Limb (tissue), 2 donors: ENCODE data around the gene MYO10.

Experiments used
- DNase-seq, 2 donors: peaks; one replicate each; pipeline ENCODE4 v3.0.0-alpha.2; 2016; ENCODE audit errors: extremely low spot score in 2 of 2

The MYO10 gene

DNA sequence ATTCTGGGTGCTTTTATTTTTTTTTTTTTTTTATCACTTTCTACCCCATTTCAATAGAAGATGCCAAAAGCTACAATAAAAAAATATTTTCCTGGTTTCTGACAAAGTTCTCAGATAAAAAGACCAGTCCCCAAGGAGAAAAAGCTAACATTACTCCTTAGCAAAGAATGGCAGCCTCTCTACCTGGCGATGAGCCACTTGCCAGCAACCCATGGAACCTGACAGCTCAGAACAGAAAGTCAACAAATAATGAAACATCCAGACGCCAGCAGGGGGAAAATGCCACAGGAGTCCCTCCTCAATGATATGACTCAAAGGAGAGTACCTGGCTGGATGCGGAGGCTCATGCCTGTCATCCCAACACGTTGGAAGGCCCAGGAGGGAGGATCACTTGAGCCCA is 123.2 kb downstream of the MYO10 start:
- no peak for DNase-seq

DNA sequence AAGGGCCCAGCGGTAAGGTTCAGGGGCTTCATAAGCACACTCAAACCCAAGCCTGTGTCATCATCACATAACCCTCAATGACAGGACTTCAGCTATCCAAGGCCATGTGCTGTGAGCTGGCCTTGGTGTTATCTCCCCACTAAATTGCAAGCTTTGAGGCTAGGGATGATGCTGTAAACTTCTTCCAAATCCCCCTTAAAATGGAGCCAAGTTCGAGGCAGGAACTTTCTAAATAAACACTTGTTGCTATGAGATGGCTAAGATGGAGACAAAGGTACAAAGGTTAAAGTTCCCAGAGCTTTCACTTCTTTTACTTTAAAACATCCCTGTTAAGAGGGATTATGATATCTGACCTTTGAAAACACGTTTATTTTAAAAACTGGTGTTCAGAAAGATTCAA is 123.6 kb downstream of the MYO10 start:
- DNase-seq = no peak

DNA sequence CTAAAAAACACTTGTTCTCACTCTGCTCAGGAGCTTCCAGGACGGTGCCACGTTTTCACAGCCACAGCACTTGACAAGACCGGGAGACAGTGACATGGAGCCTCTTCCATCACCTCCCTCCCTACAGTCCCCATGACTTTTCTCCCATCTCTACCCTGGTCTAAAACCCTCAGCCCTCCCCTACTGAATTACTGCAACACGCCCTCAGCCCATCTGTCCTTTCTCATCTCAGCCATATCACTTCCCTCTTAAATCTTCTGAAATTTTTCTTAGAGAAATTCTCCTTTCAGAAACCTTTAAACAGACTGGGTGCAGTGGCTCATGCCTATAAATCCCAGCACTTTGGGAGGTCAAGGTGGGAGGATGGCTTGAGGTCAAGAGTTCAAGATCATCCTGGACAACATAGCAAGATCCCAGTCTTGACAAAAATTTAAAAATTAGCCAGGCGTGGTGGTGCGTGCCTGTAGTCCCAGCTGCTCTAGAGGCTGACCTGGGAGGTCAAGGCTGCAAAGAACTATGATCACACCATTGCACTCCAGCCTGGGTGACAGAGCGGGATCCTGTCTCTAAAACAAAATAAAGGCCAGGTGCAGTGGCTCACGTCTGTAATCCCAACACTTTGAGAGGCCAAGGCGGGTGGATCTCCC is 125.8 kb downstream of the MYO10 start:
- no peak for DNase-seq

DNA sequence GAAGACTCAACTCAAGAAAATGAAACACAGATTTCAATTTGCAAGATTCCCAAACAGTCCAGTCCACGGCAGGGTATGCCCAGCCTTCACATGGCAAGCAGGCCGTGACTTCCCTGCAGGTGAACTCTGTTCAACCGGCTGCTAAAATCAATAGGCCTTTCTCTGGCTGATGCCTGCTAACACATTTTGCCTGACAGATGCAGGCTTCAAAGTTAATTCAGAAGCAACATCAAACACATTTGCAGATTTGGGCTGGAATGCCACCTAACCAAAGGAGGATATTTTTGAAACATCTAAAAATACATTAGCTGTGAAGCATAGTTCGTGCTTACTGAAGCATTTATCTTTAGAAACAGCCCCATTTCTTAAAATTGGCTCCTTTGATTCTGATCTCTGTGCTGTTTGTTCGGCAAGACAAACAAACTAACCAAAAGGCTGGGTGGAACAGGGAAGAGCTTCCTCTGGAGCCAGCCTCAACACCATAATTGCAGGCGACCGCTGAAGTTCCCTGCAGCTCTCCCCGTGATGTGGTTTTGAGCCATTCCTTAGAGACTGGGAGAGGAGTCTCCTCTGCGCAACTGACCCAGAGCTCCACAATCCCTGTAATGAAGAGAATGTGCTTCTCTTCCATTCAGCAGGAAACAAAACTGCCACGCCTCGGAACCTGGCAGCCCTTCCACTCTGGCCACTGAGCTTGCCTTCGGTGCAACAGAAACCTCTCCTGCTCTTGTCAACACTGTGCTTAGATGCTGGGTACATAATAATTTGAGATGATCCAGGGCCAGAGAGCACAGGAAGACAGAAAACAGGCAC is 126.5 kb downstream of the MYO10 start:
- DNase-seq = no peak

DNA sequence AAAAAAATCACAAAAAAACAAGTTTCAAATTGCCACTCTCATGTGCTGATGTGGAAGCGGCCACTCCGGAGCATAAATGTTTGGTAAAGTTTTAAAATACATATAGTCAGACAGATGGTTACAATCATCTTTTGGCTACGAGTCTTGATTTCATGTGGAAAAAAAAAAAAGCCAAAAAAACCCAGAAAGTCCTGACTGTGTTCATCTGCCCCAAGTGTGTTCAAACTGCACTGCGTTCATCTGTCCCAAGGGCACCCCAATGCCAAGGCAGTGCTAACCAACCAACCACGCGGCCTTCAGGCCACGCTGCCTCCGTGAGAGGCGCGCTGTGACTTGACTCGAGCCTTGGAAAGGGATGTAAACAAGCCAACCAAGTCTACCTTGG is 127.1 kb downstream of the MYO10 start:
- DNase-seq = no peak

DNA sequence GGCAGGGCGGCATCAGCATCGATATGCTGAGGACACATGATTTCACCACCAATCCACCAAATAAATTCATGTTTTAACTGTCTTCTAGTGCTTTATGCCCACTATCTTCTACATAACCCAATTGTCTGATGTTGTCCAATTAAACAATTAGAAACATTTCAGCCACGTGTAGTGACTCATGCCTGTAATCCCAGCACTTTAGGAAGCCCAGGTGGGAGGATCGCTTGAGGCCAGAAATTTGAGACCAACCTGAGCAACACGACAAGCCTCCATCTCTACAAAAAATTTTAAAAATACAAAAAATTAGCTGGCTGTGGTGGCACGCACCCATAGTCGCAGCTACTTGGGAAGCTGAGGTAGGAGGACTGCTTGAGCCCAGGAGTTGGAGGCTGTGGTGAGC is 128.1 kb downstream of the MYO10 start:
- DNase-seq = no peak

DNA sequence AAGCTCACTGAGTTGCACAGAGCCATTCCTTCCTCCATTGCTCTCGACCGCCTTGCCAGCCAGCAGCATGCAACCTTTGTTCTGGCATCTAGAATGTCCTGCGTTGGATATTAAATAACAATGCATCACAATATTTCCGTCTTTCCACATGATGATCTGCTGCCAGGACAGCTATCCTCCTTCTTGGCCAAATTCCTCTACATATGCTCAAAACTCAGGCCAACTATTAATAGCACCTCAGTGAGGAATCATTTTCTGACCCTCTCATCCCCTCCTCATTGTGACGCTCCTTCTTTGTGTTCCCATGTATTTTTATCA is 128.6 kb downstream of the MYO10 start:
- DNase-seq = peak in 1 of 2 donors; percentile 42

DNA sequence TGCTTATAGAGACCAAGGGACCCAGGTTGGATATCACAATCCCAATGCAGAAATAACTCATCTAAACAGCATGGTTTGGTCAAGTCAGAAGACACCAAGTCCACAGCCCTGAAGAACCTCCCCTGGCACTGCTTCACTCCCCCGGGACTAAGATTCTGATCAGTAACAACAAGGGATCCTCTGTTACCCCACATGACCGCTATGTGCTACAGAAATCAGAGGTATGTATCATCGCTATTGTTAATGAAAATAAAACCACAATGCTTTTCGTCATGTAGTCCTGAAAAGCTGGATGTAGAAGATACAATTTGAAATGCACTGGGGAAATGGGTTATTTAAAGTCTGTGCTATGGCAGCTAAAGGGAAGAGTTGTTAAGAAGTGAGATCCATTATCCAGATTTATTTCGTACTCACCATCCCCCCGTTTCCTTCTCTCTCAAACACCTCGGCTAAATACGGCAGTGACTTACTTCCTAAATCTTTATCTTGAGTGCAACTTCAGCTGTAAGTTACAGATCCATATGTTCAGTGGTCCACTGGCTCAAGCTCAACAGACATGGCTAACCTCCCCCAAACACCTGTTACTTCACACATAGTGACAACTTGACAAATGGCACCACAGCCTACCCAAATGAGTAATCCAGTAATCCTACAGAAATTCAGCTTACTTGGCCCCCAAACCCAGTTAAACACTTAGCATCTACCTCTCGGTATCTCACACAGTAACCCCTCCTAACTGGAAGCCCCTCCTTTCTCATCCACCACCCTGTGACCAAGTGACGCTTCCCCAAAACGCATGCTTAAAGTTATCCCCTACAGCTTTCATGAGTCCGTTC is 129.2 kb downstream of the MYO10 start:
- DNase-seq = peak in 1 of 2 donors; percentile 45

DNA sequence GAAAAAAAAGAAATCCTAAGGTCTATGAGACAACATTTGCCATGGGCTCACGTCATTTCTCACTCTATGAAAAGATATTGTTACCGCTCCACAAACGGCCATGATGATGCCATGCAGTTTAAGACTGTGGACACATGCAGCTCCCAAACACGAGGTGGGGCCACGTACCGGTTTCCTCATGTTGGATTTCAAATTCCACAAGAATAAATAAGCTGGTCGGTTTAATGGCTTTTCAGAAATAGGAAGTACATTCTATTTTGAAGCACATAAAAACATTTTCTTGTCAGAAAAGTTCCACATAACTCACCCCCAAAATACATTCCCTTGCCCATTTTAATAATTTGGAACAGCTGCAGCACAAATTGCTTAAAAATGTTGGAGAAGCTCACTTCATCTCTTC is 130.6 kb downstream of the MYO10 start:
- peak in 1 of 2 donors; percentile 47 for DNase-seq

DNA sequence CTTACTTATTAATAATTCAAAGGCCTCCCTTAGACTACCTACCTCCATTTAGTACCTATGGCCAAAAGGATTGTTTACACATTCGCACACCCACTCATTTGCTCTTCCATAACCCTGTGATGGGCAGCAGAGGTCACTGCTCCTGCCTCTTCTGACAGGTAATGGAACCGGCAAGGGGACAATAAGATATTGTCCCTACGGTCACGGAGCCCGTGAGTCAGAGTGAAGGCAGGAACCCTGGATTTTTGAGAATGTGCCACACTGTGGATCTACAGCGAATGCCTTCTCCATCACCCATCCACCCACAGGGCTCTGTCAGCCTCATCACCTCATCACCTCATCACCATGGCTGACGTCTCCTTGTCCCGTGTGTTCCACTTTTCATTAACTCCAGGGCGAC is 132.3 kb downstream of the MYO10 start:
- no peak for DNase-seq

DNA sequence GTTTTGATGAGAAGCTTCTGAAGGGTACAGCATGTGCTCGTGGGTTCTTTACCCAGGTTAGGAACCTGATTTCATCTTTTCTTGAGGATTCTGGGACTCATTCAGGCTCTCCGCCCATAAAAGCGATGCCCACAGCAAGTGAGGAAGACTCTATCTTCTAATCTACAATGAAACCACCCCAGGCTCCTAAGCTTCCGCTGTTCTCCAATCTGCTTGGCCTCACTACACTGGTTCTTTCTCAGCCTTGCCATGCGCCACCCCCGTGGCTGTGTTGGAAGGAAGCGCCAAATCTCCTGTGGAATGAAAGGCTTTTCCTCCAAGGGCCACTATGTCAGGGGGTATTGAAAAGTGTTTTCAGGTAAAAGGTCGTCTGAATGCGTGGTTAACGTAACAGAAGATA is 135.6 kb downstream of the MYO10 start:
- no peak for DNase-seq

DNA sequence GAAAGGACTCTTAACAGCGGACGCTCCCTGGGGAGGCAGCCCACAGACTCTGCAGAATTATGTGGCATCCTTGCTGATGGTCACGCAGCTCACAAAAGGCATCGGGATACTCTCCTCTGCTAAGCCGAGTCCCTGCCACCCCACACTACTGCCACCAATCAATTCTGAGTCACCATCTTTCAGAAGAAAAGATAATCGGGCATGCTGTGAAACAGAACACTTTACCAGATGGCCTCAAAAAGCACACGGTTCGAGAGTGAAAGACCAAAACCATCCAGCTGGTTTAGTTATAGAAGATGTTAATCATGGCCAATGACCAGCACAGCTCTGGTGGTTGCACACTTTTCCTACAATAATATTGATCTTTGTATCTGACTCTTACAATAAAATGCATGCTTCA is 136.3 kb downstream of the MYO10 start:
- DNase-seq = no peak

DNA sequence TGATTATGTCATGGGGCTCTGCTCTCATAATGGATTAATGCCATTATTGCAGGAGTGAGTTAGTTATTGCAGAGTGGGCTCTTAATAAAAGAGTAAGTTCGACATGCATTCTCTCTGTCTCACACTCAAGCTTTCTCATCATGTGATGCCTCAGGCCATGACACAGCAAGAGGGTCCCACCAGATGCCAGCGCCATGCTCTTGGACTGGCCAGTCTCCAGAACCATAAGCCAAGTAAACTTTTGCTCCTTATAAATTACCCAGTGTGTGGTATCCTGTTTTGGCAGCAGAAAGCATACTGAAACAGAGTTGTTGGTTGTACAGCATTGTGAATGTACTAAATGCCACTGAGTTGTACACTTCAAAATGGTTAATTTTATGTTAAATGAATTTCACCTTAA is 138.1 kb downstream of the MYO10 start:
- no peak for DNase-seq

DNA sequence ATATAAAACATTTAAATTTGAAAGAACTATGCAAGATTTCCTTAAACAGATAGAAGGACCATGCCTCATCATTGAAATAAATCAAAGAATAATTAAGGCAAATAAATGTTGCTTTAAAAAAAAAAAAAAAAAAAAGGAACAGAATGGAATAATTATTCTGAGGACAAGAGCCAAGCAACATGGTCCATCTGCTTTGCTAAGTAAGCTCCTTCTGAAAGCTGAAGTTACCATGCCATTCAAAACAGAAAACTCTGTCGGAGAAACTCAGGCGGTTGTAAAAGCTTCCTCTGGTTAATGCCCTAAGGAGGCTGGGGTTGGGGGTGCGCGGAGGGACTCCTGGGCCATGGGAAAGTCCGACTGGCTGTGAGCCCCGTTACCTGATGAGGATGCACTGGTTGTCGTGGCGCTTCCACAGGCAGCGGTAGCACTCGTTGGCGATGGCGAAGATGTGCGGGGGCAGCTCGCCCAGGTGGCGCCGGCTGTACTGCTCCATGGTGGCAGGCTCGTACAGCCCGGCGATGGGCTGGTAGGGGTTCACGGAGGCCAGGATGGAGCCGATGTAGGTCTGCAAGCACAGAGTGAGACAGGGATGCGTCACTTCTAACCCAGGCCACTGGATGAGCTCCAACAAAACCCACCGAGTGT is 141.7 kb downstream of the MYO10 start:
- no peak for DNase-seq

DNA sequence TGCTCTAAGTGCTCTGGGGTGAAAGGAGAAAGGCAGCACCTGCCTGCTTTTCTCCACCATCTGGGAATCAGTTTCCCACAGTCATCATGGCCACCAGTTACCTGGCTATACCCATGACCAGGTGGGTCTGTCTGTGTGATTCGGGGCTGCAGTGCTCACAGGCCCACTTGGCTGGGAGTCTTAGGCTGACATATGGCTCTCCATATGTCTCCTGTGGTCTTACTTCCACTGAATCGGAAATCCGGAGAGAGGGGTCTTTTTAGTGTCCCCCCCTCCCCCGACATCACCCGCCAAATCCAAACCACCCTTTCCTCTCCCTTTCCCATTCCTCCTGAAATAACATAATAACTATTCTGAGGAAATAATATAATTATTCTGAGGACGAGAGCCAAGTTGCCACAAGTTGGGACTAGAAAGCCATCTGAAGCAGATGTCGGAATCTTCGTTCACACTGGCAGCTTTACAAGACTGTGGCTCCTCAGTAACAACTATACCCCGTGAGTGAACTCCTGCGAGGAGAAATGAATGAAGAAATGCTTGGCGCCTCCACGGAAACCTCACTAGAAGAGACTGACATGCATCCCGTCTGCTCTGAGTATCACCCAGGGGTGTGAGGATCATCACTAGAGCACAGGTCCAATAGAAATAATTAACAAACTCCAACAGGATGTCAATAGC is 143.4 kb downstream of the MYO10 start:
- no peak for DNase-seq

DNA sequence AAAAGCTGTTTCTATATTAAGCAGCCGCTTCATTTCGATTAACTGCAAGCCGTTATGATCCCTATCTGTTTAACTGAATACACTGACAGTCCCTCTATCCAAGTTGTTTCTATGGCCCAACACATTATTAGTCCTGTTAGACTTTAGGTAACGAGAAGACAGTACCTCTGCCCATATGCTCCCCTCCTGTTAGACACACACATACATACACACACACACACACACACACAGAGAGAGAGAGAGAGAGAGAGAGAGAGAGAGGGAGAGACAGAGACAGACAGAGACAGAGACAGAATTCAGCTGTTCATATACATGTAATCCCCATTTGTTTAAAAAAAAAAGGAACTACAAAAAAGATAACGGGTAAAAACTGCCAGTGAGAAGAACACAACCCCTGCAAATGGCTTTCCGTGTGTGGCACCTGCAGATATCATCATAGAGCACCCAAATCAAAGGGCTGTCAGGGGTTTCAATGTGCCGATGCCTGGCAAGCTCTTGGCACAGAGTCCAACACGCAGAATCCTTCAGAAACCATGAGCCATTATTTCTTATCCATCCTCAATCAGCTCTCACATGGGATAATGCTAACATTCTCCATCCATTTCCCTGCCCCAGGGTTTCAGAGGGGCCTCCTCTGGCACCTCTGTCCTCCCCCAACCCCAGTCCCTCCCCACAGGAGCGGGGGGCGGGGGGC is 144.0 kb downstream of the MYO10 start:
- no peak for DNase-seq

DNA sequence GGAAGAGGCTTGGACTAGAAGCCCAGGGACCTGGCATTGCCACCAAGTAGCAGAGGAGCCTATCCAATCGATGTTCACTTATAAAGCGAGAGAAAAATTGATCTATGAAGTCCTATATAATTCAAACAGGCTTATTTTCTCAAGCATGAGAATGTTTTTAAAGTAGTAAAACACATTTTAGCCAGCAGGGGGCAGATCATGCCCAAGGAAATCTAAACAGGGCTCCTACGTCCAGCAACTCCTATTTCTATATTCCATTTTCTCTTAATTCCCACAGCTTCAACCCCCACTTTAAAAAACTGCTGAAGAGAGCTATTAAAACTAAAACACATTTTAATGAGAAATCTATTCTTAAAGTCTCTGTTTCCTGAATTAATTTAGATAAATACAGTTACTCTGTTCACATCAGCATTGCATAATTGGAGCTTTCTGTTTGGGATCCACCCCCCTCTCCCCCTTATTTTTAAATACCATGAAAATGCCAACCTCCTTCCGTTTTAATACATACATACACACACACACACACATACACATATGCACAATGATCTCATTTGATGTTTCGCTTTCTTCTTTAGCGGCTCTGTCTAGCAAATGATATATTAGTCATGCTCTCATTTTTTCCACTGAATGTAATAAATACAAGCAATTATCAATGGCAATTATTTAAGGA is 144.9 kb downstream of the MYO10 start:
- peak; percentile 52 to 82 for DNase-seq

DNA sequence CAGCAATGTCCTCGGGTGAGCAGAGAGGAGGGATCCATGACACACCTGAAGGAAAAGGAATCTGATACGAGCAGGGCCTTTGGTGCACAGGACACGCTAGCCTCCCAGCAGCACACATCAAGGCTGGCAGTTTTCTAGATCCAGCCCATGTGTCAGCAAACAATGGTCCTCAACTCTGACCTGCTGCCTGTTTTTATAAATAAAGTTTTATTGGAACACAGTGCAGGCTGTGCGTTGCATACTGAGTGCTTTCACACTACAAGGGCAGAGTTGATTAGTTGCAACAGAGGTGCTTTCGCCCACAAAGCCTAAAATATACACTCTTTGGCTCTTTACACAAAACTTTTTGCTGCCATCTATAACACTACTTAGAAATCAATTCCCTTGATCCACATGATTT is 147.1 kb downstream of the MYO10 start:
- no peak for DNase-seq

DNA sequence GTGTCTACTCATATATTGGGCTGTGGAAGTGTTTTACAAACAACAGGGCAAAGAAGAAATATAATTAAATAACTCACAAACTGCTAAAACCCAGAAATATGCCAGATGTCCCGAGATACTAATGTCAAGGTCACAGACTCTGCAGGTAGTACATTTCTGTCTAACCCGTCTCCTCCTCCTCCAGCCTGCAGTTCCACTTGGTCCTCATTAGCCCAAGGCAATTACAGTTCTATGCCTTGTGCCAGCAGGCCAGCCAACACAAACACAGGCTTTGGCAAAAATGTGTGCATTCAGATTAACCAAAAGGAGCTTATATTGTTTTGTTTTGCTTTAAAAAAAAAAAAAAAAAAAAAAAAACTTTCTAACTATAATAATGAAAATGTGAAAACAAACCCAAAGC is 148.8 kb downstream of the MYO10 start:
- no peak for DNase-seq
